ENCODE data around the gene NR1H2. TPM values are rescaled to one million over a fixed set of nuclear protein-coding genes. Genes with fewer than 3 reads are reported as not detected.
A peak's percentile ranks its signal among the peaks of the same experiment; 100 is the strongest.

NR1H2 gene
- total and polyA plus RNA-seq, 10 of the 15 experiments (the other 5 are each of a cell fraction or from before 2014, with no cell fraction given) = 0.05 to 54.2 (median 35.1) TPM

DNA sequence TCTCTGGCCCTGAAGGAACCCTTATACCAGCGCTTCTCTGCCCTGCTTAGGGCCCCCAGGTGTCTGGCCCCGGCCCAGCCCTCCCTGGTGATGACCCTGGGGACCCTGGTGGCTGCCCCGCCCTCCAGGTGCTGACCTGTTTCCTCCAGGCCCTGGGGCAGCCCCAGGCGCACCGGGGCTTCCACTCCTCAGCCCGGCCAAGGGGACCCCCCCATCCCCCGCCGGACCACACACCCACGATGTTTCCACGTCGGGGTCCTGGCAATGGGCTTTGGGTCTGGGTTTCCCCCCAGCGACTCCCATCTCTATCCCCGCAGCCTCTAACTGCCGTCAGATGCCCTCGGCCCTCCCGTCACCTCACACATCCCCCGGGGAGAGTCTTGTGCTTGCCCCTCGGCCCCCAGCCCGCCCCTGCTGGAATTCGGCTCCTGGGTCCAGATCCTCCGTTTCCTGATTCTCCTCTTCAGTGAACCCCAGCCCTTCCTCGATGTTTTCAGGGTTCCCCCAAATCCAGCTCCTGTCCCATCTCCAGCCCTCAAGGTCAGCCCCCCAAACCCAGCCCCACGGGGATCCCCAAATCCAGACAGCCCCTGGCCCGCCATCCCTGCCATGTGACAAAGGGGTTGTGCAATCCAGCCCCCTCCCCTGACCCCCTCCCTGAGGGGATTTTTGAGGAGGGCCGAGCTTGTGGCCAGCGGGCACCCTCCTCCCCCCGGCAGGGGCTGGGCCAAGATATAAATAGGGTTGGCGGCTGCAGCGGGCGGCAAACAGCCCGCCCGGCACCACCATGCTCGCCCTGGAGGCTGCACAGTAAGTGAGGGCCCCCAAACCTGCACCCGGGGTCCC, 42.1 kb downstream of the NR1H2 start, which contains the start of gene SPIB (continued):
- TF ChIP-seq, protein P1, sequence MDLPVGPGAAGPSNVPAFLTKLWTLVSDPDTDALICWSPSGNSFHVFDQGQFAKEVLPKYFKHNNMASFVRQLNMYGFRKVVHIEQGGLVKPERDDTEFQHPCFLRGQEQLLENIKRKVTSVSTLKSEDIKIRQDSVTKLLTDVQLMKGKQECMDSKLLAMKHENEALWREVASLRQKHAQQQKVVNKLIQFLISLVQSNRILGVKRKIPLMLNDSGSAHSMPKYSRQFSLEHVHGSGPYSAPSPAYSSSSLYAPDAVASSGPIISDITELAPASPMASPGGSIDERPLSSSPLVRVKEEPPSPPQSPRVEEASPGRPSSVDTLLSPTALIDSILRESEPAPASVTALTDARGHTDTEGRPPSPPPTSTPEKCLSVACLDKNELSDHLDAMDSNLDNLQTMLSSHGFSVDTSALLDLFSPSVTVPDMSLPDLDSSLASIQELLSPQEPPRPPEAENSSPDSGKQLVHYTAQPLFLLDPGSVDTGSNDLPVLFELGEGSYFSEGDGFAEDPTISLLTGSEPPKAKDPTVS (IDR thresholded peaks at IDR 0.05; ENCODE audit: low read depth, low read length) = no peak
- peak; percentile 59; the same call in 1 of the 2 replicates for TF ChIP-seq TCF3 (IDR thresholded peaks at IDR 0.05; ENCODE audit: borderline replicate concordance, insufficient read depth, low read depth, low read length)
- no peak for TF ChIP-seq RBBP5 (conservative IDR thresholded peaks at IDR 0.05)
- TF ChIP-seq, protein P2, sequence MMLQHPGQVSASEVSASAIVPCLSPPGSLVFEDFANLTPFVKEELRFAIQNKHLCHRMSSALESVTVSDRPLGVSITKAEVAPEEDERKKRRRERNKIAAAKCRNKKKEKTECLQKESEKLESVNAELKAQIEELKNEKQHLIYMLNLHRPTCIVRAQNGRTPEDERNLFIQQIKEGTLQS (IDR thresholded peaks at IDR 0.05; ENCODE audit: borderline replicate concordance, extremely low read depth, low read depth, low read length) = no peak
- TF ChIP-seq EGR1 (IDR thresholded peaks at IDR 0.05; ENCODE audit: borderline replicate concordance in 1 of 2, low read depth in 2 of 2, low read length in 2 of 2) = peak in 1 of 2 experiments; percentile 75; a peak in 1 of 3 replicates
- TF ChIP-seq SRF (IDR thresholded peaks at IDR 0.05; ENCODE audit: low read depth in 2 of 2, low read length in 2 of 2) = no peak
- peak; percentile 47; the same call in 1 of the 2 replicates for TF ChIP-seq PML (IDR thresholded peaks at IDR 0.05; ENCODE audit: low read length)
- TF ChIP-seq, protein P3, sequence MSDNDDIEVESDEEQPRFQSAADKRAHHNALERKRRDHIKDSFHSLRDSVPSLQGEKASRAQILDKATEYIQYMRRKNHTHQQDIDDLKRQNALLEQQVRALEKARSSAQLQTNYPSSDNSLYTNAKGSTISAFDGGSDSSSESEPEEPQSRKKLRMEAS (IDR thresholded peaks at IDR 0.05; ENCODE audit: low read depth, low read length) = no peak
- peak; percentile 91 for TF ChIP-seq NR2F1 (conservative IDR thresholded peaks at IDR 0.05)
- TF ChIP-seq FOXM1 (IDR thresholded peaks at IDR 0.05; ENCODE audit: low read depth, low read length) = no peak
- 0 out of 2 replicates have a peak, but pooled peaks have one; percentile 16 for TF ChIP-seq CREB1 (IDR thresholded peaks at IDR 0.05; ENCODE audit: low read depth)
- TF ChIP-seq POU2F2 (IDR thresholded peaks at IDR 0.05; ENCODE audit: borderline replicate concordance, low read depth, low read length) = peak; percentile 72; the same call in 2 of the 3 replicates
- TF ChIP-seq, protein P4, sequence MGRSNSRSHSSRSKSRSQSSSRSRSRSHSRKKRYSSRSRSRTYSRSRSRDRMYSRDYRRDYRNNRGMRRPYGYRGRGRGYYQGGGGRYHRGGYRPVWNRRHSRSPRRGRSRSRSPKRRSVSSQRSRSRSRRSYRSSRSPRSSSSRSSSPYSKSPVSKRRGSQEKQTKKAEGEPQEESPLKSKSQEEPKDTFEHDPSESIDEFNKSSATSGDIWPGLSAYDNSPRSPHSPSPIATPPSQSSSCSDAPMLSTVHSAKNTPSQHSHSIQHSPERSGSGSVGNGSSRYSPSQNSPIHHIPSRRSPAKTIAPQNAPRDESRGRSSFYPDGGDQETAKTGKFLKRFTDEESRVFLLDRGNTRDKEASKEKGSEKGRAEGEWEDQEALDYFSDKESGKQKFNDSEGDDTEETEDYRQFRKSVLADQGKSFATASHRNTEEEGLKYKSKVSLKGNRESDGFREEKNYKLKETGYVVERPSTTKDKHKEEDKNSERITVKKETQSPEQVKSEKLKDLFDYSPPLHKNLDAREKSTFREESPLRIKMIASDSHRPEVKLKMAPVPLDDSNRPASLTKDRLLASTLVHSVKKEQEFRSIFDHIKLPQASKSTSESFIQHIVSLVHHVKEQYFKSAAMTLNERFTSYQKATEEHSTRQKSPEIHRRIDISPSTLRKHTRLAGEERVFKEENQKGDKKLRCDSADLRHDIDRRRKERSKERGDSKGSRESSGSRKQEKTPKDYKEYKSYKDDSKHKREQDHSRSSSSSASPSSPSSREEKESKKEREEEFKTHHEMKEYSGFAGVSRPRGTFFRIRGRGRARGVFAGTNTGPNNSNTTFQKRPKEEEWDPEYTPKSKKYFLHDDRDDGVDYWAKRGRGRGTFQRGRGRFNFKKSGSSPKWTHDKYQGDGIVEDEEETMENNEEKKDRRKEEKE (IDR thresholded peaks at IDR 0.05) = no peak
- TF ChIP-seq ZNF207 (IDR thresholded peaks at IDR 0.05; ENCODE audit: borderline replicate concordance) = no peak
- TF ChIP-seq, protein P5, sequence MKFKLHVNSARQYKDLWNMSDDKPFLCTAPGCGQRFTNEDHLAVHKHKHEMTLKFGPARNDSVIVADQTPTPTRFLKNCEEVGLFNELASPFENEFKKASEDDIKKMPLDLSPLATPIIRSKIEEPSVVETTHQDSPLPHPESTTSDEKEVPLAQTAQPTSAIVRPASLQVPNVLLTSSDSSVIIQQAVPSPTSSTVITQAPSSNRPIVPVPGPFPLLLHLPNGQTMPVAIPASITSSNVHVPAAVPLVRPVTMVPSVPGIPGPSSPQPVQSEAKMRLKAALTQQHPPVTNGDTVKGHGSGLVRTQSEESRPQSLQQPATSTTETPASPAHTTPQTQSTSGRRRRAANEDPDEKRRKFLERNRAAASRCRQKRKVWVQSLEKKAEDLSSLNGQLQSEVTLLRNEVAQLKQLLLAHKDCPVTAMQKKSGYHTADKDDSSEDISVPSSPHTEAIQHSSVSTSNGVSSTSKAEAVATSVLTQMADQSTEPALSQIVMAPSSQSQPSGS (IDR thresholded peaks at IDR 0.05; ENCODE audit: low read length) = no peak
- TF ChIP-seq HDAC2 (IDR thresholded peaks at IDR 0.05) = no peak
- no peak for TF ChIP-seq CBX5 (IDR thresholded peaks at IDR 0.05; ENCODE audit: low read depth)
- TF ChIP-seq, protein P6, sequence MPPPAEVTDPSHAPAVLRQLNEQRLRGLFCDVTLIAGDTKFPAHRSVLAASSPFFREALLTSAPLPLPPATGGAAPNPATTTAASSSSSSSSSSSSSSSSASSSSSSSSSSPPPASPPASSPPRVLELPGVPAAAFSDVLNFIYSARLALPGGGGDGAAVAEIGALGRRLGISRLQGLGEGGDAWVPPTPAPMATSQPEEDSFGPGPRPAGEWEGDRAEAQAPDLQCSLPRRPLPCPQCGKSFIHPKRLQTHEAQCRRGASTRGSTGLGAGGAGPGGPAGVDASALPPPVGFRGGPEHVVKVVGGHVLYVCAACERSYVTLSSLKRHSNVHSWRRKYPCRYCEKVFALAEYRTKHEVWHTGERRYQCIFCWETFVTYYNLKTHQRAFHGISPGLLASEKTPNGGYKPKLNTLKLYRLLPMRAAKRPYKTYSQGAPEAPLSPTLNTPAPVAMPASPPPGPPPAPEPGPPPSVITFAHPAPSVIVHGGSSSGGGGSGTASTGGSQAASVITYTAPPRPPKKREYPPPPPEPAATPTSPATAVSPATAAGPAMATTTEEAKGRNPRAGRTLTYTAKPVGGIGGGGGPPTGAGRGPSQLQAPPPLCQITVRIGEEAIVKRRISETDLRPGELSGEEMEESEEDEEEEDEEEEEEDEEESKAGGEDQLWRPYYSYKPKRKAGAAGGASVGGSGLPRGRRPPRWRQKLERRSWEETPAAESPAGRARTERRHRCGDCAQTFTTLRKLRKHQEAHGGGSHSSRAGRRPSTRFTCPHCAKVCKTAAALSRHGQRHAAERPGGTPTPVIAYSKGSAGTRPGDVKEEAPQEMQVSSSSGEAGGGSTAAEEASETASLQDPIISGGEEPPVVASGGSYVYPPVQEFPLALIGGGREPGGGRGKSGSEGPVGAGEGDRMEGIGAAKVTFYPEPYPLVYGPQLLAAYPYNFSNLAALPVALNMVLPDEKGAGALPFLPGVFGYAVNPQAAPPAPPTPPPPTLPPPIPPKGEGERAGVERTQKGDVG (CRISPR knock-in tag; IDR thresholded peaks at IDR 0.05) = no peak
- TF ChIP-seq FOS (IDR thresholded peaks at IDR 0.05; ENCODE audit: borderline replicate concordance, extremely low read depth, insufficient read length) = no peak

All from GM12878 (cell line).